HepG2 (cell line): Measurements from ENCODE around the gene SPAG7. TPM values are rescaled to one million over a fixed set of nuclear protein-coding genes. Genes with fewer than 3 reads are reported as not detected.

Experiments
- AKAP8 ChIP-seq: sonication (generic); formaldehyde crosslinking; IDR thresholded peaks from 2 replicates; pipeline ENCODE4 v1.5.1; 2020; ENCODE audit warnings: mild to moderate bottlenecking, missing genetic modification reagents
- ARID4A ChIP-seq: sonication (generic); formaldehyde crosslinking; IDR thresholded peaks from 2 replicates; pipeline ENCODE4 v1.5.0; 2020; ENCODE audit warnings: mild to moderate bottlenecking, missing genetic modification reagents, borderline replicate concordance
- BHLHE40 ChIP-seq: IDR thresholded peaks from 2 replicates; pipeline ENCODE4 v1.6.1; 2011; ENCODE audit warnings: low read length, improper control_type of control experiment
- CBX2 ChIP-seq, 2 experiments: fragments of 200-600 bp in 1 of 2; sonication (generic); formaldehyde crosslinking in 1 of 2; IDR thresholded peaks; 2 replicates each; pipeline versions ENCODE4 v1.7.0 to v1.8.1; 2018 to 2022; ENCODE audit warnings: low read depth in 2 of 2, low read length in 1 of 2, mild to moderate bottlenecking in 1 of 2, missing genetic modification reagents in 1 of 2
- CREB1 ChIP-seq, 2 experiments: fragments of 450-650 bp in 1 of 2; IDR thresholded peaks; 2 replicates each; pipeline ENCODE4 v1.6.1; 2016 to 2017; ENCODE audit warnings: control low read depth in 1 of 2, mild to moderate bottlenecking in 1 of 2, missing compliant biosample characterization in 1 of 2, missing genetic modification characterization in 1 of 2
- DMTF1 ChIP-seq: sonication (generic); formaldehyde crosslinking; IDR thresholded peaks from 2 replicates; pipeline ENCODE4 v1.4.0; 2020; ENCODE audit warnings: mild to moderate bottlenecking, missing genetic modification reagents
- FIP1L1 ChIP-seq: fragments of 200-400 bp; formaldehyde crosslinking; IDR thresholded peaks from 2 replicates; pipeline ENCODE4 v1.6.1; 2018; ENCODE audit warnings: low read depth, mild to moderate bottlenecking, low read length, moderate library complexity, borderline replicate concordance; ENCODE audit not compliant: insufficient read depth
- FOSL2 ChIP-seq: sonication (generic); formaldehyde crosslinking; IDR thresholded peaks from 2 replicates; pipeline ENCODE4 v1.4.0; 2020; ENCODE audit warnings: missing genetic modification reagents
- GABPA ChIP-seq, 2 experiments: IDR thresholded peaks; 2 replicates each; pipeline ENCODE4 v1.6.1; 2011 to 2016; ENCODE audit warnings: low read depth in 2 of 2, low read length in 1 of 2, missing biosample characterization in 1 of 2, missing genetic modification characterization in 1 of 2
- MXD4 ChIP-seq: IDR thresholded peaks from 2 replicates; pipeline ENCODE4 v1.6.1; 2016; ENCODE audit warnings: mild to moderate bottlenecking, missing biosample characterization, missing genetic modification reagents
- NRL ChIP-seq: sonication (generic); formaldehyde crosslinking; IDR thresholded peaks from 2 replicates; pipeline ENCODE4 v1.5.0; 2020; ENCODE audit warnings: missing genetic modification reagents, mild to moderate bottlenecking, moderate library complexity, borderline replicate concordance
- POLR2A ChIP-seq, 2 experiments: IDR thresholded peaks; 2 replicates each; pipeline ENCODE4 v1.6.1; 2011; ENCODE audit warnings: low read depth in 2 of 2, low read length in 2 of 2, mild to moderate bottlenecking in 1 of 2, moderate library complexity in 1 of 2; ENCODE audit not compliant: insufficient read depth in 1 of 2
- SSRP1 ChIP-seq: IDR thresholded peaks from 2 replicates; pipeline ENCODE4 v1.6.1; 2016; ENCODE audit warnings: control low read depth
- STAG1 ChIP-seq: sonication (generic); formaldehyde crosslinking; IDR thresholded peaks from 2 replicates; pipeline ENCODE4 v1.4.0; 2020; ENCODE audit warnings: missing genetic modification reagents
- ZBTB4 ChIP-seq: sonication (generic); formaldehyde crosslinking; IDR thresholded peaks from 2 replicates; pipeline ENCODE4 v1.4.0; 2020; ENCODE audit warnings: missing genetic modification reagents, mild to moderate bottlenecking, borderline replicate concordance
- ZFP1 ChIP-seq: IDR thresholded peaks from 2 replicates; pipeline ENCODE4 v1.6.1; 2016
- ZNF354B ChIP-seq: sonication (generic); formaldehyde crosslinking; IDR thresholded peaks from 2 replicates; pipeline ENCODE4 v1.8.0; 2022; ENCODE audit warnings: mild to moderate bottlenecking, missing genetic modification reagents
- ZNF557 ChIP-seq: sonication (generic); formaldehyde crosslinking; IDR thresholded peaks from 2 replicates; pipeline ENCODE4 v1.4.0; 2020; ENCODE audit warnings: missing genetic modification reagents
- ZNF577 ChIP-seq: sonication (generic); formaldehyde crosslinking; IDR thresholded peaks from 2 replicates; pipeline ENCODE4 v1.4.0; 2020; ENCODE audit warnings: mild to moderate bottlenecking, low read depth, missing genetic modification reagents, borderline replicate concordance
- polyA plus RNA-seq, 8 experiments: library from polyadenylated mRNA; depleted of rRNA in 3 of 8; stranded (reverse) in 7 of 8; unstranded in 1 of 8; fragments of >200 nt; fragmentation: Illumina TruSeq in 4 of 8; extraction: Trizol in 4 of 8; gene quantifications; 2 replicates each; pipeline versions ENCODE4 v1.2.1 to v1.2.3, GENCODE V29; 2011 to 2016; ENCODE audit warnings: low read depth in 4 of 8, missing spikeins in 1 of 8, mixed read lengths in 1 of 8; ENCODE audit not compliant: insufficient read depth in 1 of 8
- total RNA-seq, 5 experiments: library from RNA; depleted of rRNA; stranded (reverse); fragments of >200 nt; fragmentation: Illumina TruSeq; extraction: Trizol; gene quantifications; 2 replicates each; pipeline ENCODE4 v1.2.3, GENCODE V29; 2016; ENCODE audit warnings: low read depth in 1 of 5

The SPAG7 gene
- total and polyA plus RNA-seq, 2 of the 13 experiments (the other 11 are each of a cell fraction or from before 2014, with no cell fraction given): 51.0 to 59.0 TPM

GRCh38 chr17:4945176-4945943 is 22.3 kb downstream of the SPAG7 start (continued):
- TF ChIP-seq STAG1 (no peak), ZBTB4 (CRISPR knock-in tag) (no peak), FIP1L1 (peak; percentile 62; the same call in 1 of the 2 replicates), ZNF577 (no peak), ARID4A (0 out of 2 replicates have a peak, but pooled peaks have one; percentile 26), SSRP1 (peak; percentile 86; the same call in 1 of the 2 replicates), AKAP8 (no peak), ZNF557 (CRISPR knock-in tag) (no peak), ZFP1 (CRISPR knock-in tag) (no peak), NRL (CRISPR knock-in tag) (no peak), MXD4 (no peak), GABPA (IDR thresholded peaks at IDR 0.05; ENCODE audit: low read depth, low read length) (no peak), GABPA (CRISPR knock-in tag; IDR thresholded peaks at IDR 0.05; ENCODE audit: low read depth) (peak; percentile 43; the same call in 1 of the 2 replicates), CBX2 (IDR thresholded peaks at IDR 0.05; ENCODE audit: low read depth, low read length) (no peak), CBX2 (CRISPR knock-in tag; IDR thresholded peaks at IDR 0.05; ENCODE audit: low read depth) (no peak), ZNF354B (CRISPR knock-in tag) (no peak), POLR2A (IDR thresholded peaks at IDR 0.05; ENCODE audit: insufficient read depth in 1 of 2, low read depth in 2 of 2, low read length in 2 of 2) (peak in 1 of 2 experiments; percentile 73; a peak in 2 of 4 replicates), CREB1 (IDR thresholded peaks at IDR 0.05) (no peak), CREB1 (CRISPR knock-in tag; IDR thresholded peaks at IDR 0.05) (no peak), BHLHE40 (no peak), FOSL2 (CRISPR knock-in tag) (peak; percentile 97), DMTF1 (CRISPR knock-in tag) (no peak)
